ENCODE data around the gene SNHG17.
A peak's percentile ranks its signal among the peaks of the same experiment; 100 is the strongest.
"Not testable (repeated sequence)": the region's sequence is repeated elsewhere in the genome, so short reads cannot be mapped to it uniquely, and the experiment has no call there.

SNHG17 gene

GRCh38 chr20:38447931-38448675 lies 13.0 kb upstream of the SNHG17 start:
- DNase-seq (ENCODE audit: low spot score) = no peak

- DNase-seq (ENCODE audit: low spot score) = no peak
Observed at GRCh38 chr20:38447251-38447661, 12.1 kb upstream of the SNHG17 start.

GRCh38 chr20:38446441-38447209 lies 11.5 kb upstream of the SNHG17 start:
- DNase-seq (ENCODE audit: low spot score) = peak; percentile 95

GRCh38 chr20:38445901-38446425 lies 10.8 kb upstream of the SNHG17 start:
- DNase-seq (ENCODE audit: low spot score) = no peak

- no peak for DNase-seq (ENCODE audit: low spot score)
Observed at GRCh38 chr20:38445381-38445796, 10.3 kb upstream of the SNHG17 start.

- no peak for DNase-seq (ENCODE audit: low spot score)
Observed at GRCh38 chr20:38441916-38442315, 6.8 kb upstream of the SNHG17 start.

- not testable (repeated sequence) for DNase-seq (ENCODE audit: low spot score)
Observed at GRCh38 chr20:38441110-38441509, 6.0 kb upstream of the SNHG17 start.

- no peak for DNase-seq (ENCODE audit: low spot score)
Observed at GRCh38 chr20:38437796-38438195, 2.7 kb upstream of the SNHG17 start.

GRCh38 chr20:38435555-38435939 lies 419 bp upstream of the SNHG17 start:
- peak; percentile 63 for DNase-seq (ENCODE audit: low spot score)

- DNase-seq (ENCODE audit: low spot score) = no peak
Observed at GRCh38 chr20:38434301-38434741, 807 bp downstream of the SNHG17 start.

- DNase-seq (ENCODE audit: low spot score) = no peak
Observed at GRCh38 chr20:38433304-38433972, 1.7 kb downstream of the SNHG17 start.

GRCh38 chr20:38432870-38433269 lies 2.3 kb downstream of the SNHG17 start:
- not testable (repeated sequence) for DNase-seq (ENCODE audit: low spot score)

- no peak for DNase-seq (ENCODE audit: low spot score)
Observed at GRCh38 chr20:38432292-38432691, 2.8 kb downstream of the SNHG17 start.

GRCh38 chr20:38430679-38431325 lies 4.3 kb downstream of the SNHG17 start:
- DNase-seq (ENCODE audit: low spot score) = no peak

GRCh38 chr20:38429301-38429700 lies 5.8 kb downstream of the SNHG17 start:
- no peak for DNase-seq (ENCODE audit: low spot score)

GRCh38 chr20:38428800-38429199 lies 6.3 kb downstream of the SNHG17 start:
- no peak for DNase-seq (ENCODE audit: low spot score)

- no peak for DNase-seq (ENCODE audit: low spot score)
Observed at GRCh38 chr20:38427655-38428023, 7.5 kb downstream of the SNHG17 start.

- DNase-seq (ENCODE audit: low spot score) = peak; percentile 95
Observed at GRCh38 chr20:38426006-38426897, 8.9 kb downstream of the SNHG17 start.

GRCh38 chr20:38424401-38424800 lies 10.7 kb downstream of the SNHG17 start:
- no peak for DNase-seq (ENCODE audit: low spot score)

- DNase-seq (ENCODE audit: low spot score) = no peak
Observed at GRCh38 chr20:38423541-38423940, 11.6 kb downstream of the SNHG17 start.

- no peak for DNase-seq (ENCODE audit: low spot score)
Observed at GRCh38 chr20:38421915-38422314, 13.2 kb downstream of the SNHG17 start.

All from AG20443 (cell line).